Endodermal cell (in vitro differentiated cells): ENCODE measurements around the gene HSD17B1. TPM values are rescaled to one million over a fixed set of nuclear protein-coding genes. Genes with fewer than 3 reads are reported as not detected.
"Not testable (repeated sequence)": the region's sequence is repeated elsewhere in the genome, so short reads cannot be mapped to it uniquely, and the experiment has no call there.

Experiments used
- DNase-seq: peaks from one replicate; pipeline ENCODE4 v3.0.0-alpha.2; 2017
- H3K27ac ChIP-seq: 2 replicates; pipeline ENCODE4 v1.5.1; 2013; ENCODE audit warnings: mild to moderate bottlenecking, low read depth, low read length, moderate library complexity
- H3K27me3 ChIP-seq: 2 replicates; pipeline ENCODE4 v1.6.1; 2013; ENCODE audit warnings: mild to moderate bottlenecking, low read length, moderate library complexity; ENCODE audit not compliant: insufficient read depth, control insufficient read depth, poor library complexity, severe bottlenecking
- H3K36me3 ChIP-seq: 2 replicates; pipeline ENCODE4 v1.7.0; 2013; ENCODE audit warnings: mild to moderate bottlenecking, low read length, moderate library complexity; ENCODE audit not compliant: control insufficient read depth, insufficient read depth
- H3K4me1 ChIP-seq: one replicate; pipeline ENCODE4 v1.7.0; 2013; ENCODE audit warnings: low read length; ENCODE audit not compliant: control insufficient read depth, insufficient read depth
- H3K4me3 ChIP-seq: 2 replicates; pipeline ENCODE4 v1.5.1; 2013; ENCODE audit warnings: mild to moderate bottlenecking, low read length, moderate library complexity
- H3K9ac ChIP-seq: 2 replicates; pipeline ENCODE4 v1.6.1; 2013; ENCODE audit warnings: mild to moderate bottlenecking, low read length, moderate library complexity; ENCODE audit not compliant: poor library complexity, severe bottlenecking; ENCODE audit errors: extremely low read depth
- H3K9me3 ChIP-seq: 2 replicates; pipeline ENCODE4 v1.6.1; 2013; ENCODE audit warnings: mild to moderate bottlenecking, low read length, moderate library complexity; ENCODE audit not compliant: control insufficient read depth
- H3K27ac Mint-ChIP-seq: 2 replicates; pipeline ENCODE4 v1.8.0; 2020; ENCODE audit warnings: mixed read lengths
- H3K27me3 Mint-ChIP-seq: 2 replicates; pipeline ENCODE4 v1.8.0; 2021; ENCODE audit warnings: mild to moderate bottlenecking, mixed read lengths; ENCODE audit not compliant: insufficient read depth
- H3K36me3 Mint-ChIP-seq: 2 replicates; pipeline ENCODE4 v1.8.0; 2020; ENCODE audit warnings: low read depth, mixed read lengths
- H3K4me1 Mint-ChIP-seq: 2 replicates; pipeline ENCODE4 v1.8.0; 2020; ENCODE audit warnings: mixed read lengths
- H3K4me3 Mint-ChIP-seq: 2 replicates; pipeline ENCODE4 v1.8.0; 2020; ENCODE audit warnings: mild to moderate bottlenecking, moderate library complexity, mixed read lengths
- H3K9me3 Mint-ChIP-seq: 2 replicates; pipeline ENCODE4 v1.8.0; 2020; ENCODE audit warnings: mild to moderate bottlenecking, mixed read lengths
- WGBS, 2 experiments: methylation state at CpG; one replicate each; pipeline versions ENCODE4 v1.1.5 to v1.1.7; 2013; ENCODE audit warnings: missing lambda C conversion rate in 2 of 2, mixed read lengths in 1 of 2; ENCODE audit not compliant: insufficient coverage in 1 of 2, insufficient read length in 1 of 2; 5-methylcytosine and 5-hydroxymethylcytosine counted together
- total RNA-seq, 2 donors: library from RNA; stranded (reverse); fragmentation: NEBNext Ultra II Directional in 1 of 2; extraction: Animal tissue kit (Norgen Biotek cat#: 25700) in 1 of 2; gene quantifications; 2 replicates in 1 of 2; 3 replicates in 1 of 2; pipeline ENCODE4 v1.2.1, GENCODE V29; 2021
- TF ChIP-seq, protein P1 (sequence below): fragments of 200-600 bp; sonication (generic); conservative IDR thresholded peaks from 2 replicates; pipeline ENCODE4 v1.5.0; 2021; ENCODE audit warnings: antibody characterized with exemption, mild to moderate bottlenecking

The HSD17B1 gene
- total RNA-seq, 2 donors from 2014 or later = 2.4 to 2.8 TPM

DNA sequence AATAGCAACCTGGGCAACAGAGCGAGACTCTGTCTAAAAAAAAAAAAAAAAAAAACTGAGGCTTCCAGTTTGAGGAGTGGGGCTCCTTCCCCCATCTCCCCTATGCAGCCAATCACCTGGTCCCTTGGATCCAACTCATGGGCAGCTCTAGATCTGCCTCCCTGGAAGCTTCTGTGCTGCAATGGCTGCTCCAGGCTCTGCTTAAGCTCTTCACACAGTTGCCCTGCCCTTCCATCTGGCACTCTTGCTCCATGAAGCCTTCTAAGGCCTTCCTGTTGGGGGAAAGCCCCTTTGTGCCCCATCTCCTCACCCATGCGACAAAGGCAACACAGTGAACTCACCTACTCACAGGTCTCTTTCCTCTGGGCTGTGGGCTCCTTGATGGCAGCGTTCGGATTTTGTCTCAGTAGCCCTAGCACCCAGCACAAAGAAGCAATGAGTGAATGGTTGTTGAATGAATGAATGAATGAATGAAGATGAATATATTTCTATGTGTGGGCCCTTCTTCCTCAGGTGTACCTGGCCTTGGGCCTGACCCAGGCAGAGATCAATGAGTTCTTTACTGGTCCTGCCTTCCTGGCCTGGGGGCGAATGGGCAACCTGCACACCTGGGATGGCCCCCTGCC is 14.8 kb upstream of the HSD17B1 start:
- no peak overlapping the region for H3K4me3 ChIP-seq
- WGBS, 2 experiments = 94% methylated on average over 5 of the region's 5 CpGs; no CpG with 5 or more reads in 1 of the 2 experiments
- peaks cover 23% of the 10 kb centered on the region for H3K36me3 Mint-ChIP-seq
- H3K9ac ChIP-seq = no peak overlapping the region
- peak overlapping the region; percentile 73 for H3K4me3 Mint-ChIP-seq
- H3K9me3 Mint-ChIP-seq = no peaks in the 10 kb centered on the region
- peaks cover 10% of the 10 kb centered on the region for H3K36me3 ChIP-seq
- H3K9me3 ChIP-seq = no peaks in the 10 kb centered on the region
- H3K27ac Mint-ChIP-seq = no peak overlapping the region
- DNase-seq = no peak
- H3K27ac ChIP-seq = no peak overlapping the region
- no peaks in the 10 kb centered on the region for H3K27me3 Mint-ChIP-seq
- peaks cover 6% of the 10 kb centered on the region for H3K4me1 ChIP-seq
- TF ChIP-seq, protein P1, sequence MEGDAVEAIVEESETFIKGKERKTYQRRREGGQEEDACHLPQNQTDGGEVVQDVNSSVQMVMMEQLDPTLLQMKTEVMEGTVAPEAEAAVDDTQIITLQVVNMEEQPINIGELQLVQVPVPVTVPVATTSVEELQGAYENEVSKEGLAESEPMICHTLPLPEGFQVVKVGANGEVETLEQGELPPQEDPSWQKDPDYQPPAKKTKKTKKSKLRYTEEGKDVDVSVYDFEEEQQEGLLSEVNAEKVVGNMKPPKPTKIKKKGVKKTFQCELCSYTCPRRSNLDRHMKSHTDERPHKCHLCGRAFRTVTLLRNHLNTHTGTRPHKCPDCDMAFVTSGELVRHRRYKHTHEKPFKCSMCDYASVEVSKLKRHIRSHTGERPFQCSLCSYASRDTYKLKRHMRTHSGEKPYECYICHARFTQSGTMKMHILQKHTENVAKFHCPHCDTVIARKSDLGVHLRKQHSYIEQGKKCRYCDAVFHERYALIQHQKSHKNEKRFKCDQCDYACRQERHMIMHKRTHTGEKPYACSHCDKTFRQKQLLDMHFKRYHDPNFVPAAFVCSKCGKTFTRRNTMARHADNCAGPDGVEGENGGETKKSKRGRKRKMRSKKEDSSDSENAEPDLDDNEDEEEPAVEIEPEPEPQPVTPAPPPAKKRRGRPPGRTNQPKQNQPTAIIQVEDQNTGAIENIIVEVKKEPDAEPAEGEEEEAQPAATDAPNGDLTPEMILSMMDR = no peak
- H3K27me3 ChIP-seq = no peaks in the 10 kb centered on the region
- peaks cover 11% of the 10 kb centered on the region for H3K4me1 Mint-ChIP-seq

DNA sequence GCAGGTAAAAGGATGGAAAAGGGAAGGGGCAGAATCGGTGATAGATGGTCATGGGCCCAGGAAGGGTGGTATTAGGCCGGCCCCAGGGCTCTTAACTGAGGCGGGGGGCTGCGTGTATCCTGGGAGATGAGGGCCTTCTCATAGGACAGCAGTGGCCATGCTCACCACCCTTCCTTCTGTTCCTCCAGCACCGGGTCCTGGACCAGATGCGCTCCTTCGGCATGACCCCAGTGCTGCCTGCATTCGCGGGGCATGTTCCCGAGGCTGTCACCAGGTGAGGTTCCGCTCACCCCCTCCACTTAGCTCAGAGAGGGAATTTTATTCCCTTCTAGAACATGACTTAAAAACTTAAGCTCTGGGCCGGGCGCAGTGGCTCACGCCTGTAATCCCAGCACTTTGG is 14.2 kb upstream of the HSD17B1 start:
- WGBS, 2 experiments = 94 to 98% methylated on average over 14 of the region's 14 CpGs
- peaks cover 6% of the 10 kb centered on the region for H3K4me1 ChIP-seq
- TF ChIP-seq, protein P1 = no peak
- Mint-ChIP-seq H3K4me3 (no peak overlapping the region), H3K4me1 (peaks cover 11% of the 10 kb centered on the region), H3K9me3 (no peaks in the 10 kb centered on the region), H3K36me3 (peaks cover 24% of the 10 kb centered on the region), H3K27me3 (no peaks in the 10 kb centered on the region), H3K27ac (no peak overlapping the region)
- peaks cover 10% of the 10 kb centered on the region for H3K36me3 ChIP-seq
- H3K4me3 ChIP-seq = no peak overlapping the region
- H3K9me3 ChIP-seq = no peaks in the 10 kb centered on the region
- no peaks in the 10 kb centered on the region for H3K27me3 ChIP-seq
- H3K27ac ChIP-seq = no peak overlapping the region
- DNase-seq = no peak
- H3K9ac ChIP-seq = no peak overlapping the region

DNA sequence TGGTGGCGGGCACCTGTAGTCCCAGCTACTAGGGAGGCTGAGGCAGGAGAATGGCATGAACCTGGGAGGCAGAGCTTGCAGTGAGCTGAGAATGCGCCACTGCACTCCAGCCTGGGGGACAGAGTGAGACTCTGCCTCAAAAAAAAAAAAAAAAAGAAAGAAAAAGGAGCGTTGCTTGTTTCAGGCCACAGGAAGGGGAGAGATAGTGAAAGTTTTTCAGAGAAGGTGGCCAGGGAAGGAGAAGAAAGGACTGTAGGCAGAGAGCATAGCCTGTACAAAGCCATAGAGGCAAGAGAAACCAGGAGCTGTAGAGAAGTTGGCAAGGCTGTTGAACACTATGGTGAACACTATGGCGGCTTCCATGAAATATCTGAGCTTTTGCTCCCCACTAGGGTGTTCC is 12.2 kb upstream of the HSD17B1 start:
- H3K9ac ChIP-seq, H3K9me3 Mint-ChIP-seq, H3K27me3 ChIP-seq, H3K4me1 Mint-ChIP-seq, H3K27me3 Mint-ChIP-seq, H3K4me3 Mint-ChIP-seq, DNase-seq, H3K4me1 ChIP-seq, H3K9me3 ChIP-seq, H3K27ac Mint-ChIP-seq, H3K27ac ChIP-seq, H3K4me3 ChIP-seq: not testable (repeated sequence)
- 91 to 92% methylated on average over 2 to 4 of the region's 4 CpGs for WGBS, 2 experiments
- H3K36me3 ChIP-seq = peaks cover 10% of the 10 kb centered on the region
- peaks cover 32% of the 10 kb centered on the region for H3K36me3 Mint-ChIP-seq
